Osteoblast (primary cell): ENCODE data around the gene SNX19. TPM values are rescaled to one million over a fixed set of nuclear protein-coding genes. Genes with fewer than 3 reads are reported as not detected.

Source experiments
- DNase-seq: peaks from one replicate; pipeline ENCODE4 v3.0.0; 2011; ENCODE audit warnings: low spot score, mixed read lengths; ENCODE audit not compliant: insufficient read length; ENCODE audit errors: missing footprints
- H2AFZ ChIP-seq: 2 replicates; pipeline ENCODE4 v1.6.0; 2011; ENCODE audit warnings: mild to moderate bottlenecking, low read length
- H3K27ac ChIP-seq: 2 replicates; pipeline ENCODE4 v1.5.1; 2011; ENCODE audit warnings: mild to moderate bottlenecking, low read depth, low read length, moderate library complexity
- H3K27me3 ChIP-seq: 2 replicates; pipeline ENCODE4 v1.6.0; 2012; ENCODE audit warnings: mild to moderate bottlenecking, control low read depth, inconsistent platforms, low read length, moderate library complexity; ENCODE audit not compliant: insufficient read depth
- H3K36me3 ChIP-seq: 2 replicates; pipeline ENCODE4 v1.5.1; 2011; ENCODE audit warnings: mild to moderate bottlenecking, low read length, control low read depth, moderate library complexity; ENCODE audit not compliant: insufficient read depth
- H3K4me1 ChIP-seq: 2 replicates; pipeline ENCODE4 v1.5.1; 2011; ENCODE audit warnings: mild to moderate bottlenecking, low read length, control low read depth, moderate library complexity; ENCODE audit not compliant: insufficient read depth
- H3K4me2 ChIP-seq: 2 replicates; pipeline ENCODE4 v1.6.0; 2011; ENCODE audit warnings: mild to moderate bottlenecking, low read length; ENCODE audit not compliant: insufficient read depth
- H3K4me3 ChIP-seq: fragments of 200-600 bp; sonication (generic); 3 replicates; pipeline ENCODE4 v1.5.1; 2012; ENCODE audit warnings: mild to moderate bottlenecking, low read length, inconsistent platforms; ENCODE audit not compliant: insufficient read depth
- H3K79me2 ChIP-seq: 2 replicates; pipeline ENCODE4 v1.6.0; 2012; ENCODE audit warnings: mild to moderate bottlenecking, low read length, control low read depth, inconsistent platforms; ENCODE audit not compliant: insufficient read depth
- H3K9me3 ChIP-seq: 2 replicates; pipeline ENCODE4 v1.5.1; 2011; ENCODE audit warnings: low read depth, low read length, control low read depth
- H4K20me1 ChIP-seq: 2 replicates; pipeline ENCODE4 v1.6.0; 2012; ENCODE audit warnings: mild to moderate bottlenecking, low read length, control low read depth; ENCODE audit not compliant: insufficient read depth
- CTCF ChIP-seq: IDR thresholded peaks from 2 replicates; pipeline ENCODE4 v1.5.1; 2011; ENCODE audit warnings: mild to moderate bottlenecking, low read depth, low read length, moderate library complexity; ENCODE audit errors: extremely low read depth
- total RNA-seq: library from RNA; depleted of rRNA; stranded (reverse); fragments of >200 nt; gene quantifications from 2 replicates; pipeline ENCODE4 v1.2.3, GENCODE V29; 2012

Gene SNX19
- total RNA-seq, 1 donor: 124 TPM

GRCh38 chr11:130904380-130904779 is 11.9 kb downstream of the SNX19 start:
- H3K4me1 ChIP-seq: peaks cover 21% of the 10 kb centered on the region
- peaks cover 2% of the 10 kb centered on the region for H3K9me3 ChIP-seq
- peak overlapping the region; percentile 45 for H3K27ac ChIP-seq
- DNase-seq: peak; percentile 54
- no peaks in the 10 kb centered on the region for H3K27me3 ChIP-seq
- H3K4me3 ChIP-seq: no peak overlapping the region
- peak; percentile 45 for TF ChIP-seq CTCF
- H2AFZ ChIP-seq: no peak overlapping the region
- peaks cover 15% of the 10 kb centered on the region for H3K79me2 ChIP-seq
- H4K20me1 ChIP-seq: no peaks in the 10 kb centered on the region
- no peak overlapping the region for H3K4me2 ChIP-seq
- H3K36me3 ChIP-seq: peaks cover 86% of the 10 kb centered on the region

- TF ChIP-seq CTCF: no peak
- H3K4me1 ChIP-seq: peaks cover 19% of the 10 kb centered on the region
- no peak for DNase-seq
- no peak overlapping the region for H3K27ac ChIP-seq
- H3K4me3 ChIP-seq: no peak overlapping the region
- H3K4me2 ChIP-seq: no peak overlapping the region
- H3K36me3 ChIP-seq: peaks cover 81% of the 10 kb centered on the region
- H3K27me3 ChIP-seq: no peaks in the 10 kb centered on the region
- peaks cover 2% of the 10 kb centered on the region for H3K9me3 ChIP-seq
- peaks cover 8% of the 10 kb centered on the region for H3K79me2 ChIP-seq
- no peak overlapping the region for H2AFZ ChIP-seq
- no peaks in the 10 kb centered on the region for H4K20me1 ChIP-seq
These were observed 13.9 kb downstream of the SNX19 start for GRCh38 chr11:130902380-130902779.

- peaks cover 2% of the 10 kb centered on the region for H4K20me1 ChIP-seq
- no peak overlapping the region for H3K4me2 ChIP-seq
These were observed 17.2 kb downstream of the SNX19 start for GRCh38 chr11:130899106-130899505.

More at GRCh38 chr11:130899106-130899505, 17.2 kb downstream of the SNX19 start:
- Histone ChIP-seq H3K27me3 (no peaks in the 10 kb centered on the region), H3K27ac (no peak overlapping the region), H3K36me3 (peaks cover 74% of the 10 kb centered on the region), H3K9me3 (peaks cover 2% of the 10 kb centered on the region), H3K79me2 (peaks cover 2% of the 10 kb centered on the region), H3K4me3 (no peak overlapping the region), H3K4me1 (peaks cover 25% of the 10 kb centered on the region), H2AFZ (no peak overlapping the region)
- DNase-seq: no peak
- no peak for TF ChIP-seq CTCF
